ENCODE measurements around the gene PC.
"Not testable (repeated sequence)": the region's sequence is repeated elsewhere in the genome, so short reads cannot be mapped to it uniquely, and the experiment has no call there.

PC gene

GRCh38 chr11:66978717-66979116 is 20.5 kb upstream of the PC start:
- DNase-seq (ENCODE audit: low spot score): no peak

GRCh38 chr11:66978229-66978628 is 20.0 kb upstream of the PC start:
- no peak for DNase-seq (ENCODE audit: low spot score)

GRCh38 chr11:66976925-66977324 is 18.7 kb upstream of the PC start:
- no peak for DNase-seq (ENCODE audit: low spot score)

DNA sequence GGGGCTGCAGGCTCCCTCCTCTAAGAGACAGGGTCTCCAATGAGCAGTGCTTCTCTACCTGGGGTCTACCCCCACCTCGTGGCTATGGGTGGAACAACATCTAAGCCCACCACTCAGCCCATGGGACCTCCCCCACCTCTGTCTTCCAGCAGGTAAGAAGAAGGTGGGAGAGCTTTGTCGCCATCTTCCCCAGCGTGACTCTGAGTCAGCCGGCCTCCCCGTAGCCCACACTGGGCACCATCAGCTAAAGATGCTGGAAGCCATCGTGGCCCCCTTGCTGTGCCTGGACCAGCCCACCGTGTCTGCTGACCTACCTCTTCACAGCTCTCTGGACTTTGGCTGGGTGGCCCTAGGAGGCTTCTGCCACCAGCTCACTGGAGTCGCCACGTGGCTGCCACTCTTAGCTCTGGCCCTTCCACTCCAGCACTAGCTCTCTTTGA is 17.9 kb upstream of the PC start:
- no peak for DNase-seq (ENCODE audit: low spot score)

DNA sequence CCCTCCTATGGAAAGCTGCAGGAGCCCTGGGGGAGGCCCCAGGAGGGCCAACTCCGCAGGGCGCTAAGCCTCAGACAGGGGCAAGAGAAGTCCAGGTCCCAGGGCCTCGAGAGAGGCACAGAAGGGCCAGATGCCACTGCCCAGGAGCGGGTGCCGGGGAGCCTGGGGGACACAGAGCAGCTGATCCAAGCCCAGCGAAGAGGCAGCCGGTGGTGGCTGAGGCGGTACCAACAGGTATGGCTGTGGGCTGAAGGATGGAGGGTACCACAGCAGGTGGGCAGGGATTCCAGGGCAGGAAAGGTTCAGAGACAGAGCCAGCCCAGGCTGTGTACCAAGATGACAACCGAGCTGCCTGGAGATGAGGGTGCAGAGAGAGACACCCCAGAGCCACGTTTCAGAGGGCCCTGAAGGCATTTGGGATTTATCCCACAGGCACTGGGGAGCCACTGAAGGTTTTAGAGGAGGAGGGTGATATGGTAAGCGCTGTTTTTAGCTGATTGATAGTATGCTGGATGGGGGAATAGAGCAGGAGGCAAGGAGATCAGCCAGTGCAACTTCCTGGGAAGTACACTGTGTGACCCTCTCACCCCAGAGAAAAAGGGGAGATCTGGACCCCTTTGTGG is 17.3 kb upstream of the PC start:
- no peak for DNase-seq (ENCODE audit: low spot score)

DNA sequence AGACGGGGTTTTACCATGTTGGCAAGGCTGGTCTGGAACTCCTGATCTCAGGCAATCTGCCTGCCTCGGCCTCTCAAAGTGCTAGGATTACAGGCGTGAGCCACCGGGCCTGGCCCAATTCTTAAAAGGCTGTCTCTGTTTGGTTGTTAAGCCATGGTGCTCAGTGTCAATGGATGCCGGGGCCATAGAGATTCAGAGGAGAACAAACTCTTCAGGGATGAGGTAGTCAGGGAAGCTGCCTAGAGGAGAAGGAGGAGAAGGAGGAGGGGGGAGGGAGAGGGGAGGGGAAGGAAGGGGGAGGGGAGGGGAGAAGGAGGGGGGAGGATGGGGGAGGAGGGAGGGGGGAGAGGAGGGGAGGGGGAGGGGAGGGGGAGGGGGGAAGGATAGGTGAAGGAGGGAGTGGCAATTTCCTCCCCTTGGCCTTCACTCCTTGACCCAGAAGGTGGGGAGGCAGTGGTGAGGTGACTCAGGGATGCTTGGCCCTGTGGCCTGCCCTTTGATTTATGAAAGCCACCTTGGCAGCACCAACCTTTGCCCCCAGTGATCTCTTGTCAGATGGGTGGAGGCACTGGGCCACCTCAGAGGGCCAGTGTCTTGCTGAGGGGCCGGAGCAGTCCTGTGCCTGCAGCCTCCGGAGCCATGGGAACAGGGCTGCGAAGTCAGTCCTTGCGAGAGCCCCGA is 16.7 kb upstream of the PC start, which contains the start of gene C11orf86:
Gene C11orf86 (plus strand): TSS at position 581 of the 681 bp plus-strand sequence. CDS start 59 bp downstream, at position 640.
- no peak for DNase-seq (ENCODE audit: low spot score)

- no peak for DNase-seq (ENCODE audit: low spot score)
Measured at GRCh38 chr11:66973956-66974580, 15.9 kb upstream of the PC start.

DNA sequence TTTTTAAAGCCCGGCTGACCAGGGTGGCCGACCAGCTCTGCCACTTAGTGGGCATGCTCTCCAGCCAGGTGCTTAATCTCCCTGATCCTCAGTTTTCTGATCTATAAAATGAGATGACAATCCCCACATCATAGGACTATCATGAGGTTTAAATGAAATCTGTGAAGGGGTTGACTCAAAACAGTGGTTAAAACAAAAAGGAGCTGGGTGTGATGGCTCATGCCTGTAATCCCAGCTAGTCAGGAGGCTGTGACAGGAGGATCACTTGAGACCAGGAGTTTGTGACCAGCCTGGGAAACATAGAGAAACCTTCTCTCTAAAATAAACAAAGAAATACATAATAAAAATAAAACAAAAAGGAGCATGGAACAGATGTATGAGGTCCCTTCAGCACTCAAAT is 13.3 kb upstream of the PC start:
- no peak for DNase-seq (ENCODE audit: low spot score)

DNA sequence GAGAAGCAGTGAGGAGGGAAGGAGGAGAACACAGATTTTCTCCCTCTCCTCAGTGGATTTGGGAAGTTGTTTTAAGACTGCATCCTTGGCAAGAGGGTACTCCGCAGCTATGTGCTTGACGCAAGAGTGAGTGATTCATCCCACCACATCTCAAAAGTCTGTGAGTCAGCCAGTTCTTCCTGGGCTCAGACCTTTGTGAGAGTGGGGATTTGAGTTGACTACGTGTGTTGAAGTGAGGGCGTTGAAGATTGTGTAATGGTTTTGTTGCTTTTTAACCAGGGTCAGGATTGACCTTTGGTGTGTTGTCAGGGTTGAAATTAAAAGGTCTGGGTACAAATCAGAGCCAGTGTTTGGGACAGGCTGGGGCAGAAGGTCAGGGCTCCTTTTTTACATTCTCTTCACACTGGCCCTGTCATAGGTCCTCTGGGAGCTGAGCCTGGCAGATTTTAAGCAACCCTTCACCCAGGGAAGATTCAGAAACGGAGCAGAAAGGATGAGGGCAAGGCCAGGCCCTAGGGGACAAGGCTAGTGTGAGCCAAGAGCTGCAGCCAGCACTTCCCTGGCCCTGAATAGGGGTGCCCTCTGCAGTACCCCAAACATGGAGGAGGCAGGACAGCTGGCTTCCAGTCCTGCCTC is 12.7 kb upstream of the PC start:
- DNase-seq (ENCODE audit: low spot score): no peak

DNA sequence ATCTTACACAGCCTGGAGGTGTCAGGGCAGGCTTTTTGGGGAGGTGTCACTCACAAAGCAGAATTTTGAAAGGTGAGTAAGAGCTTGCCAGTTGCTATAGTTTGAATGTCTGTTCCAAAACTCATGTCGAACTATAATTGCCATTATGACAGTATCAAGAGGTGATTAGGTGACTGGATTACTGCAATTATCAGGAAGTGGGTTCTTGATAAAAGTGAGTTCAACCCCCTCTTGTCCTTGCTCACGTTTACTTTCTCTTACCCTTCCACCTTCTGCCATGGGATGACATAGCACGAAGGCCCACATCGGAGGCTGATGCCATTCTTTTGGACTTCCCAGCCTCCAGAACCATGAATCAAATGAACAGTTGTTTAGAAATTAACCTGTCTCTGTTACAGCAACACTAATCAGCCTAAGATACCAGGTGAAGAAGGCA is 12.2 kb upstream of the PC start:
- no peak for DNase-seq (ENCODE audit: low spot score)

DNA sequence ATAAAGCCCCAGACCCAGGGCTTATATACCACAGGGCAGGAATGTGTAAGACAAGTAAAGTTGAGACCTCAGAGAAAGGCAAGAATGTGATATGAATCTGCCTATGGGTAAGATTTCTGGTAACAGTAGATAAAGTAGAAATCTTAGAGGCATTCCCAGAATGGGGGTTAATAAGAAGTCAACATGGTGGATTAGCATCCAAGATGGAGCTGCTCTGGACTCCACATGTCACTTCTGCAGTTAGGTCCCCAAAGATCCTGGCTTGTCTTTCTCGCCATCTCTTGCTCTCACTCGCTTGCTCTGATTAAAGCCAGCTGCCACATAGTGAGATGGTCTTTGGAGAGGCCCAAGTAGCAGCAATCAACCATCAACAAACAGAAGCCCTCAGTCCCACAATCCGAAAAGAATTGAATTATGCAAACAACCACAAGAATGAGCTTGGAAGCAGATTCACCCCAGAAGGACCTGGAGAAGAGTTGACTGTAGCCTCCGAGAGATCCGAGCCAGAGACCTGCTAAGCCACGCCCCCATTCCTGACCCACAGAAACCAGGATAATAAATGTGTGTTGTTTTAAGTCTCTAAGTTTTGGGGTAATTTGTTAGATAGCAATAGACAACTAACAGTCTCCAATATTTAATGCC is 11.5 kb upstream of the PC start:
- DNase-seq (ENCODE audit: low spot score): no peak

DNA sequence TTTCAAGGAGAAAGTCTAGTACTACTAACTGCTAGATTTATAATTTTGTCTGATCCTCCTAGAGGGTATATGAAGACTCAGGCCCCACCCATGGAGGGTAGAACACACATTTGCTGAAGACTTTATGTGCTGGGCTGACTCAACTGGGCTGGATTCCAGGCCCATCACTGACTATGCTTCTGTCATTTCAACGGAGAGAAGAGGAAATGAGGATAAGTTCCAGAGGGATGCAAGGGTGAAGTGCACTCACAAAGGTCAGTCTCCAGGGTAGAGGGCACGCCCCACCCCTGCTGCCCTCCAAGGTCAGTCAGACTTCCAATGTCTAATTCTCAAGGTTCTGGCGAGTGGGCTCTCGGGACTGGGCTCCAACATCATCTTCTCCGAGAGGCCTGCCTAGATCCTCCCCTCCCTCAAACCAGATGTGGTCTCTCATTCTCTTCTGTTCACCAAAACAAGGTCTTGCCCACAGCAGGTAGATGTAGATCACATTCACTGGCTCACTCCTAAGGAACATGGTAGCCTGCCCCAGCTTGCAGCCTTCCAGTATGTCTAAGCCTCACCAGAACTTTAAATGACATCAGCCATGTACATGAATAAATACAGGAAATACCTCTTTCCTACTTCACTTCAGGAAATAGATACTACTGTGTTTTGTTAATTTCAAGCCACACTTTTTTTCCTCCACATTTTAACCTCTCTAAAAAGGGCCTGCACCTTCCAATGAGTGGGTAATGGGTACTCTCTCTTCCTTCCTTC is 9.7 kb upstream of the PC start:
- no peak for DNase-seq (ENCODE audit: low spot score)

GRCh38 chr11:66966351-66966750 is 8.2 kb upstream of the PC start:
- DNase-seq (ENCODE audit: low spot score): no peak

DNA sequence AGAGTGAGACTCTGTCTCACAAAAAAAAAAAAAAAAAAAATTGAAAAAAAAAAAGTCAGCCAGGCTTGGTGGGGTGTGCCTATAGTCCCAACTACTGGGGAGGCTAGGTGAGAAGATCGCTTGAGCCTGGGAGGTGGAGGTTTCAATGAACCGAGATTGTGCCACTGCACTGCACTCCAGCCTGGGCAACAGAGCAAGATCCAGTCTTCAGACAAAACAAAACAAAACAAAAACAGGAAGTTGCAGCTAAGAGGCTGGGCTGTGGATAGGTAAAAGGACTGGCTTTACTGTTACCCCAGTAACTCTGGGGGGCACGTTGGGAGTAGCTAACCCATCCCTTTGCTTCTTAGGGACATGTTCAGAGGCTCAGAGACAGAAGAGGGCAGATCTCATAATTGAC is 6.3 kb upstream of the PC start:
- DNase-seq (ENCODE audit: low spot score): no peak

DNA sequence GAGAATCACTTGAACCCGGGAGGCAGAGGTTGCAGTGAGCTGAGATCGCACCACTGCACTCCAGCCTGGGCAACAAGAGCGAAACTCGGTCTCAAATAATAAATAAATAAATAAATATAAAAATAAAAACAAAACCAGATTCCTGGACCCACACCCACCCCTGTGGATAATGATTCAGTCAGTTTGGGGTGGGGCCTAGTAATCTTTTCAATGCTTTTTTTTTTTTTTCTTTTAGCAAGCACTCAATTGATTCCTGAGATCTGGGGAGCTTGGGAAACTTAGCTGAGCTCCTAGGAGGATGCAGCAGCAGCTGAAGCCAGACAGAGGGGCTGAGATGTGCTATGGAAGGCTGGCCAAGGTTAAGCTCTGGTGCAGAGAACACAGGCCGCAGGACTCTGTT is 4.6 kb upstream of the PC start:
- no peak for DNase-seq (ENCODE audit: low spot score)

GRCh38 chr11:66962247-66962646 is 4.1 kb upstream of the PC start:
- no peak for DNase-seq (ENCODE audit: low spot score)

DNA sequence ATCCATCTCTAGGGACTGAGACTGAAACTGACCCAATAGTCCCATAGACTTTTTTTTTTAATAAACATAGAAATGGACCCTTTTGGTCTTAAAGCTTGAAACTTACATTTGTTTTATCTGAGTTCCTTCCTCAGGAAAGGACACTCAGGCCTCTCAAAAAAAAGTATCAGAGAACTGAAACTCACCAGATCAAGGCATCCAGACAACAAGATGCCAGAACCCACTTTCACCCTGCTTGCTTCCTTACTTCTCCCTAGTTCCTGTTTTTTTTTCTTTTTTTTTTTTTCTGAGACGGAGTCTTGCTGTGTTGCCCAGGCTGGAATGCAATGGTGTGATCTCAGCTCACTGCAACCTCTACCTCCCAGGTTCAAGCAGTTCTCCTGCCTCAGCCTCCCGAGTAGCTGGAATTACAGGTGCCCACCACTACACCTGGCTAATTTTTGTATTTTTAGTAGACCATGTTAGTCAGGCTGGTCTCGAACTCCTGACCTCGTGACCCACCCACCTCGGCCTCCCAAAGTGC is 3.6 kb upstream of the PC start:
- not testable (repeated sequence) for DNase-seq (ENCODE audit: low spot score)

DNA sequence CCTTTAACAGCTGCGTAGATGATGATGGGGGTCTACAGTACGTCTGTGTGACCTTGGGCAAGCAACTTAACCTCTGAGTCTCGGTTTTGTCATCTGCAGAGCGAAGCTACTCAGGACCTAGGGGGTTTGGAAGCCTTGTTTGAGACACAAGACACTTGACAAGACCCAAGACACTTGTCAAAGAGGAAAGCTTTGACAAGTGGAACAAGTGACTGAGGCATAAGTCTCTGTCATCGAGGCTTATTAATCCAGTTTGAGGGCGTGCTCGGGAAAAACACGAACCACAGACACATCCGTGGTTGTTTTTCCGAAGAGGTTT is 732 bp upstream of the PC start:
- DNase-seq (ENCODE audit: low spot score): no peak

DNA sequence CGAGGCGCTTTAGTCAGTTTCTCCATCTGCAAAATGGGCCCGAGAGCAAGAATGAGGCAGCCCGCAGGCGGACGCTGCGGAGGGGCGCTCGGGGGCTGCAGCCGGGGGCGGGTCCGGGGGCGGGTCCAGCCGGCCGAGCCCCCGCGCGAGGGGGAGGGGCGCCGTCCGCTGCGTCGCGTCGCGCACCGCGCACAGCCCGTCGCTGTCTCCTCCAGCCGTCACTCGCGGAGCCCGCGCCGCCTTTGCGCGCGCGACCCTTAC is 282 bp downstream of the PC start:
- no peak for DNase-seq (ENCODE audit: low spot score)

DNA sequence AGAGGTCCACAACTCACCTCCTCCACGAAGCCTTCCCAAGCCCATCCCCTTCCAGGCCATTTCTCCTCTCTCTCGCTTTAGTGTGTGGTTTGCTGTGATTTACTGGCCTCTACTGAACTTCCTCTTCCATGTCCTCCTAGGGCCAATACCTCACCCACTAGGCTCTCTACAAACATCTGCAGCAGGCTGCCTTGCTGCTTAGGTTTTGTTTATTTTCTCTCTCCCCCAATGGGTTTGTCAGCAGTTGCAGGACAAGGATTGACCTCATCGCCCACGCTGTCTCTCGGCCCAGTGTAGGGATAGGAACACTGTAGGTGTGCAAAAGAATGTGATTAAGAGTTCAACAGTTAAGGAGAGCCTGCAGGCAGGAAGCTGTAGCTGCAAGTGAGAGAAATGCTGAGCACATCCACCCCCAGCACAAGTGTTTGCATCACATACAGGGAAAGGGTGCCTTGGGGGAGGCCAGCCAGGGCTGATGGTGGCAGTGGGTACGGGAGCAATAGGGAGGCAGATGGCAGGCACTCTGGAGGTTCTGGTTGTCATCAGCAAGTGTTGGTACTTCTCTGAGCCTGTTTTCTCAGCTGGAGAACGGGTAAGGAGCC is 1.4 kb downstream of the PC start:
- DNase-seq (ENCODE audit: low spot score): peak; percentile 36

DNA sequence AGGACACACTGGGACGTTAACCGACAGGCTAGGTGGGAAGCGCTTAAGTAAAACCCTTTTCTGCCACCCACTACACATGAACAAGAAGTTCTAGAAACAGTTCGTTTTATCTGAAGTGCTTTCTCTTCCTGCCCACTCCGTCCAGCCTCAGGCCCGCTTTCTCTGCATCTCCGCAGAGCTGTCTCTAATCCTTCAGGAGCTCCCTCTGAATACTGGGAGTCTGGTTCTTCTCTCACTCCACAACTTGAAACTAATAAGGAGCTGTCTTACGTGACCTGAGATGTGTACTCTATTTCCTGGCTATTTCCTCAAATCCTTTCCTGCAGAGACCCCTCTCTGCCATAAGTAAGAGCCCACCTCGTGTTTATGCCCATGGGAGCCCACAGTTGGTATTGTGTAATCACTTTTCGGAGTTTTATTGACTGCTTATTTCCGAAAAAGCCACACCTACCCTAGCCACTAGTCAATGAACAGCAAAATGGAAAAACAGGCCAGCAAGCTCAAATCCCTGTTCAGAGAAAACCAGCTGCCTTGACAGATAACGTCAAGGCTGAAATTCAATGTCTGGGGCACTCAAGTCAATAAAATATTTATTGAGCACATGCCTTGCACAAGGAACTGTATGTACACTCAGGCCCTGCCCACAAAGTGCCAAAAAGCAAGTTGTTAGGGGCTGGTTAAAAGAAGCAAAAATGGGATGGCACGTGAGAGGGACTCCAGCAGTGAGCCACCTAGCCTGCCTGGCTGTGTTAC is 4.9 kb downstream of the PC start:
- no peak for DNase-seq (ENCODE audit: low spot score)

Data from cerebellar cortex (tissue), 1 donor.